ENCODE measurements around the gene TRDMT1.

DNA sequence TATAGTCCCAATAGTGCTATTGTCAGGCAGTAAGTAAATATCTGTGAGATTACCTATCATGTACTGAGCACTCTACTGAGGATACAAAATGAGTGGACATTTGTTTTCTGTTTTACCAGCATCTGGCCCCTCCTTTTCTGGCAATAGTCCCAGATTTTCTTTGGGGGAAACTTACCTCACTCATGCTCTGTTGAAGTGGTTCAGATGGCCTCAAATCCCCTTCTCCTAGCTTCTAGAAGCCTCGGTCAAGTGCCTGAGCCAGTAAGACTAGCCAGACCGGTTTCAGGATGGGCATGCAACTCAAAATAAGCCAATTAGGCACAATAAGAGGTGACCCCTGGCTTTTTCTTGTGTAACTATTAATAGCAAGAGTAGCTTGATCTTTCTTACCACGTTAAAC lies 19.7 kb downstream of the TRDMT1 start:
- TF ChIP-seq CTCF (IDR thresholded peaks at IDR 0.05): no peak
- no peak for TF ChIP-seq EZH2 (IDR thresholded peaks at IDR 0.05)
- TF ChIP-seq EZH2phosphoT487 (IDR thresholded peaks at IDR 0.05): no peak

Data from neural progenitor cell (in vitro differentiated cells).